ENCODE measurements around the gene MFSD6L.

The MFSD6L gene
- 0 to 0.14 reads per million in 2 donors for total RNA-seq

DNA sequence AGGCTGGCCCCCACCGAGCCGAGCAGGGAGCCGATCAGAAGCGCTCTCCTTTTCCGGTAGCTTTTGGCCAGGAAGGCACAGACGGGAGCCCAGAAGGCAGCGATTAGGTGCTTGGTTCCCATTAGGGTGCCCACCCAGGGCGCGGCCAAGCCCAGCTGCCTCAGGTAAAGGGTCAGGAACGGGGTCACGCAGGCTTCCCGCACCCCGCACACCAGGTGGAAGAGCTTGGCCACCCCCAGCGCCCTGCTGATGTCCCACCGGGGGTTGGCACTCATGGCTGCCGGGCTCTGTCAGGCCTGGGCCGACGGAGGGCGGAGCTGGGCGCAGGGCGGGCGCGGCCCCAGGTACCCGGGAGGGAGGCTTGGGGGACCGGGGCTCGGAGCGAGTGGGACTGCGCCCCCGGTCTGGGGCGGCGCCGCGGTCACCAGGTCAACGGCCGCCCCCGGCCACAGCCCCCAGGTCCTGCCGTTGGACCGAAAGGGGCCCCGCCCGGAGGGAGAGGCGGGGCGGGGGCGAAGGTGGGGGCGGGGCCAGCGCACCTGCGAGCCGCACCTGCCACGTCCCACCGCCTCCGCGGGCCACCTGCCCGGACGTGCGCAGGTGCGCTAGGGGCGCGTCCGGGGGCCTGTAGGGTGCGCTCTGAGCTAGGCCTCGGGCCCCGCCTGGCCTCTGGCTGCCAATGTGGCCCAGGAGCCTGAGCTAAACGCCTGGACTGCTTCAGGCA, at the start of gene MFSD6L:
TSS of gene MFSD6L (minus strand) at position 520 of the 724 bp plus-strand sequence. CDS start at position 275, 245 bp downstream.
- DNase-seq, result no peak

DNA sequence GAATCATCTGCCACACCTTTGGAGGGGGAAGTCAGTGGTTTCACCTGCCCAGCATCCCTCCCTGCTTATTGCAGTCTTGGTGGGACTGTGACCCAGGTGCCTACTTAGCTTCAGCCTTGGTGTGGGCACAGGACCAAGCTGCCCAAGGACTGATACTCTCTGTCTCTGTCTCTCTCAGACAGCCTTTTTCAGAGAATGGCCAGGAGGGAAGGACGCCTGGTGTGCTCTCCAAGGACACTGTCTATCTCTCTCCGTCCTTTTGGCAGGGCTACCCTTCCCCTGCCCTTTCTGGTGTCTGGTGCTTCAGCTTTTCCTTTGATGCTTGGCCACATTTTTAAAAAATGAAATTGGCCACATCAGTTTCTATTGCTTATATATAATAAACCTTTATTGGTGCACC, 48.7 kb upstream of the MFSD6L start:
- DNase-seq, result no peak

DNA sequence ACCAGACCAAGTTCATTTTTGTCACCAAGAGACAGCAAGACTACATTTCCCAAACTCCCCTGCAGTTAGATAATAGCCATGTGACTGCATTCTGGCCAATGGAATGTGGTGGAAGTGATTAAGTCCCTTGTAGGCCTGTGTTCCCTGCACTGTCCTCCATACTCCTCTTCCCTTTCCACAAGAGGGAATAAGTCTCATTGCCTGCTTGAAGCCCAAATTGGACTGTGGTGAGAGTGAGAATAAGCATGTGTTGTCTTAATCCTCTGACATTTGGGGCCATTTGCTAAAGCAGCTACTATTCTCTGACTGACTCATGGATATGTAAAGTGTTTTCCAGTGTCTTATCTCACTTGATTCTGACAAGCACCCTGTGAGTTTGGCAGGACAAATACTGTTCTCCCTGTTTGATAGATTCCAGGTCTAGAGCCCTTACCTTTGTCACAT, 47.6 kb upstream of the MFSD6L start:
- DNase-seq, result no peak

DNA sequence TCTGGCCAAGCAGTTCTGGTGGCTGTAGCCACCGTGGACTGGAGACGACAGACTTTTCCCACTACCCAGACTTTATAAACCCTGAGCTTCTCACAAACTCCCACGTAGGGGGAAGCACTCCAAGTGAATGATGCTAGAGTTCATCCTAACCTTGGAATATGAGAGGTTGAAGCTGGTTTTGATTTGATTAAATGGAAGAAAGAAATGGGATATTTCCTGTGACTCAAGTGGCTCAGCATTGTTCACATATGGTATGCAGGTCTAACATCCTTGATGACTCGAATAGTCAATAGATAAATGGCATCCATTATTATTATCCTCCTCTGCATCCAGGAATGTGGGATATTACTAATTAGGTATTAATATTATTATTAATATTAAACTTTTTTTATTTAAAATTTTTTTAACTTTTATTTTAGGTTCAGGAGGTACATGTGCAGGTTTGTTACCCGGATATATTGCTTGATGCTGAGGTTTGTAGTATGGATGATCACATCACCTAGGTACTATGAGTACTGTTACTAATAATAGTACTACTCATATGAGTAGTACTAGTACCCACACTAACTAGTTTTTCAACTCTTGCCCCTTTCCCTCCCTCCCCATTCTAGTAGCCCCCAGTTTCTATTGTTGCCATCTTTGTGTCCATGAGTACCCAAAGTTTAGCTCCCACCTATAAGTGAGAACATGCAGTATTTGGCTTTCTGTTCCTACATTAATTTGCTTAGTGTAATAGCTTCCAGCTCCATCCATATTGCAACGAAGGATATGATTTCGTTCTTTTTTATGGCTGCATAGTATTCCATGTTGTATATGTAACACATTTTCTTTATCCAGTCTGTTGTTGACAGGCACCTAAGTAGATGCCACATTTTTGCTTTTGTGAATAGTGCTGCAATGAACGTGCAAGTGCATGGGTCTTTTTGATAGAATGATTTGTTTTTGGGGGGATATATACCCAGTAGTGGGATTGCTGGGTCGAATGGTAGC, 45.4 kb upstream of the MFSD6L start:
- DNase-seq, result no peak

DNA sequence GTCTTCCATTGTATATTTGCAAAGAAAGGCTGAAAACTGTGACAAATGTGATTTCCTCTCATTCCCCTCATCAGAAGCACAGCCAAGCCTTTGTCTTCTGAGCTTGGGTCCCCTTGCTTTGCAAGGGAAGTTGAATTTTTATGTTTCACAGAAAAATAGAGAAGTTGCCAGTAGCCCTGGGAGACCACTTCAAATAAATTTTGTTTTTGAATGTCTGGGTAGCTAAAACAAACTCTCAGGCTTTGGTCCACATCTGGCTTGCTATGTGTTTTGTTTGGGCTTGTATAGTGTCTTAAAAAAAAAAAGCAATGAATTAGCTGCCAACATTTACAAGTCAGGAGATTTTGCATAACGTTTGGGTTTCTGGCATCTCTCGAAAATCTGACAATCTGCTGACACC, 44.2 kb upstream of the MFSD6L start:
- no peak for DNase-seq

DNA sequence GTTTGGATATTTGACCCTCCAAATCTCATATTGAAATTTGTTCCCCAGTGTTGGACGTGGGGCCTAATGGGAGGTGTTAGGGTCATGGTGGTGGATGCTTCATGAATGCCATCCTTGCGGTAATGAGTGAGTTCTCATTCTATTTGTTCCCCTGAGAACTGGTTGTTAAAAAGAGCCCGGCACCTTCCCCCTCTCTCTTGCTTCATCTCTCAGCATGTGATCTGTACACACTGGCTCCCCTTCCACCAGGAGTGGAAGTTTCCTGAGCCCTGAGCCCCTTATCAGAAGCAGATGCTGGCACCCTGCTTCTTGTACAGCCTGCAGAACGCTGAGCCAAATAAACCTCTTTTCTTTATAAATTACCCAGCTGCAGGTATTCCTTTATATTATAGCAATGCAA, 42.7 kb upstream of the MFSD6L start:
- DNase-seq, result no peak

DNA sequence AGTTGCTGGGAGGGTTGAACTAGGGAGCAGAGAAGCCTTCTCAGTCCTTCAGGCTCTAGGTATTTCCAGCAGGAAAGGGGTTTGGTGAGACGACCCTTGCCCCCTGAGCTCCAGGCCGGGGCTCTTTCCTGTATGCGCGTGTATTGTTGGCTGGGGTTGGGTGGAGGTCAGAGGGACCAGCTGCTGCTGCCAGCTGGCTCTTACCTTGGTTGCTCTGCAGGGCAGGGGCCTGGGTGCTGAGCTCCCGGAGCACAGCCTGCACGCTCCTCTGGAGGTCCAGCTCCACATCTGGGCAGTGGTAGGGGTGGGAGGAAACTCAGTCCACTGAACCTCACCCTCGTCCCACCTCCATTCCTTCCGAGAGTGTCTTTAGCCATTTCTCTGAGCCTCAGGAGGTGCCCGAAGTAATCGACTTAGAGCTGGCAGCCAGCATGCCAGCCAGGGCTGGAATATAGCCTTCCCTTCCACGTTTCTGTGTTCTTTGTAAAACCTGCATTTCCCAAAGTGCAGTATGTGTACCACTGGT, 40.3 kb upstream of the MFSD6L start:
- no peak for DNase-seq

DNA sequence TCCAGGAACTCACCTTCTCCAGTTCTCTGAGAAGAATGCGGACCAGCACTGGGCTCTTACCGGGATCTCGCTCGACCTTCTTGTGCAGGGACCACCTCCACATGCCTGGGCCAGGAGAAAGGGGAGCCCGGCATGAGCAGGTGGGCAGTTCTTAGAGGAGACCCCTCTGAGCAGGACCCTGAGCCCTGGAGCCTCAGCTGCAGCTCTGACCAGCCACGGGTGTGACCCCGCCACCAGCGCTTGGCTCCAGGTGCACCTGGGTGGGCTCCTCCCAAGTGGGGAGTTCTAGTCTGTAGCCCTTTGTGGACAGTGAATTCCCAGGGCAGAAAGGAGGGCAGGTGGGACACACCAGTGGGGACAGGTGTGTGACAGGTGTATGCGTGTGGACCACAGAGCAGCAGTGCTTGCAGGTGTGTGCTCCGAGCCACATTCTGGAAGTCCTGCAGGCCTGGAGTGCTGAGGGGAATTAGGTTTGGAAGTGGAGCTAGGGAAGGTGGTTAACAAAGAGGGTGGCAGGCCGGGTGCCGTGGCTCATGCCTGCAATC, 39.5 kb upstream of the MFSD6L start:
- DNase-seq, result no peak

DNA sequence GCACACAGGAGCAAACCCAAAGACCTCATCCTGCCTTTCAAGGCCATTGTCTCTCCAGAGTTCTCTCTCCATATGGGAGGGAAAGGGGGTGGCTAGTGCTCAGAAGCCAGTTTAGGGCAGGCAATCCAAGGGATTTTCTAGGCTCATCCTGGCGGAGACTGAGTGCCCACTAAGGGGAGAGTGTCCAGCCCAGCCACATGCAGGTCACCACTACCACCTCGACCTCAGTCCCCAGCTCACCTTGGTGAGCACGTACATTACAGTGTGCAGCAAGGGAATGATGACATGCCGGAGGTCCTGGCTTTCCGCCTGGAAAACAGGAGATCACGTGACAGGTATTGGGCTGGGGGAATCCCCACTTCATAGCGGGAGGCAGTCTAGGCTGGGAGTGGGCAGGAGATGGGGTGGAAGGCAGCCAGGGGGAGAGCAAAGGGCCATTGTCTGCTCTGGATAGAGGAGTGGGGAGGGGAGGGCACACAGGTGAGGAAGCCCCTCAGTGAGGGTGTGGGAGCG, 38.5 kb upstream of the MFSD6L start:
- DNase-seq, result no peak

- no peak for DNase-seq
Measured at GRCh38 chr17:8836821-8837562, 37.8 kb upstream of the MFSD6L start.

- no peak for DNase-seq
Measured at GRCh38 chr17:8835631-8836364, 36.6 kb upstream of the MFSD6L start.

GRCh38 chr17:8835106-8835505, 35.9 kb upstream of the MFSD6L start:
- DNase-seq, result no peak

GRCh38 chr17:8832711-8833352, 33.7 kb upstream of the MFSD6L start:
- no peak for DNase-seq

- DNase-seq, result no peak
Measured at GRCh38 chr17:8831234-8831849, 32.2 kb upstream of the MFSD6L start.

DNA sequence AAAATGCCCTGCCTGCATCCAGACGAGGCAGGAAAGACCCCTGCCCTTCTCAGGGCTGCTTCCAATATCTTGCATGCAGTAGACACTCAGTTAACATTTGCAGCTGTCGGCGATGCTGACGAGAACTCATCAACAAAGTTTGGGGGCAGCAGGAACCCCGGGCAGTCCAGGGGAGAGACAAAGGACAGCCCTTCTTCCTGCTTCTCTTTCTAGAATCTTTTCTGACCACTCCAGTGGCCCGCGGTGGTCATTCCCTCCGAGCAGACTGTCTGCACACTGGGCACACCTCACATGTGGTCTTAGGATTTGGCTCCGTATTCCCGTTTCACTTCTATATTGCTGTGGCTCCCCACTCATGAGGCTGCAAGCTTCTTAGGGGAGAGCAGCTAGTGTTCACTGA, 31.0 kb upstream of the MFSD6L start:
- no peak for DNase-seq

GRCh38 chr17:8829036-8829941, 30.1 kb upstream of the MFSD6L start:
- DNase-seq, result no peak

GRCh38 chr17:8828517-8828875, 29.3 kb upstream of the MFSD6L start:
- DNase-seq, result no peak

- DNase-seq, result no peak
Measured at GRCh38 chr17:8826808-8827435, 27.8 kb upstream of the MFSD6L start.

DNA sequence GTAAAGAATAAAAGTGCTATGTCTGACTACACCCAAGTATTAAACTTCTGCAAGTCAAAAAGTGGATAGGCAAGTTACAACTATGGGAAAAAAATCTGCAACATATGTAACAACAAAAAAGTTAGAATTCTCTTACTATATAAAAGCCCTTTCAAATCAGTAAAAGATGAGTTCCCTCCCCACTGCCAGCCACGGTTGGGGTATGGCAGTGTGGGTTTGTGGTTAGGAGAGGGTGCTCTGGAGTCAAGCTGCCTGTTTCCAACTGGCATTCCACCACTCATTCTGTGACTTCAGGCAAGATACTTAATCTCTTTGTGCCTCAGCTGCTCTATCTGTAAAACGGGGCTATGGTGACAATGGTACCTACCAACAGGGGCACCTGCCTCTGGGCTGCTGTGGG, 26.6 kb upstream of the MFSD6L start:
- DNase-seq, result no peak

Measured in T-helper 9 cell (primary cell).